Measurements from ENCODE around the gene SLBP.

The SLBP gene

GRCh38 chr4:1712216-1713002 is at the start of gene SLBP:
Gene SLBP, minus strand, starts transcription at chr4:1712319. Its CDS starts 131 bp downstream, at chr4:1712188.
- no peak for TF ChIP-seq CTCF (conservative IDR thresholded peaks at IDR 0.05)

GRCh38 chr4:1761130-1761689 is 49.1 kb upstream of the SLBP start:
- H3K27ac ChIP-seq, result no peak overlapping the region
- TF ChIP-seq CTCF (conservative IDR thresholded peaks at IDR 0.05), result no peak

More at GRCh38 chr4:1712216-1713002, at the start of gene SLBP:
- H3K27ac ChIP-seq, result peak within 1 kb of the TSS; percentile 100

- TF ChIP-seq CTCF (conservative IDR thresholded peaks at IDR 0.05), result no peak
- H3K27ac ChIP-seq, result no peak overlapping the region
Measured at GRCh38 chr4:1760521-1761071, 48.5 kb upstream of the SLBP start.

- H3K27ac ChIP-seq, result no peak overlapping the region
- TF ChIP-seq CTCF (conservative IDR thresholded peaks at IDR 0.05), result no peak
Measured at GRCh38 chr4:1759818-1760223, 47.7 kb upstream of the SLBP start.

GRCh38 chr4:1759170-1759817 is 47.2 kb upstream of the SLBP start:
- no peak overlapping the region for H3K27ac ChIP-seq
- TF ChIP-seq CTCF (conservative IDR thresholded peaks at IDR 0.05), result no peak

- no peak overlapping the region for H3K27ac ChIP-seq
- no peak for TF ChIP-seq CTCF (conservative IDR thresholded peaks at IDR 0.05)
Measured at GRCh38 chr4:1758306-1759121, 46.4 kb upstream of the SLBP start.
